ENCODE results near the gene ZBTB17. TPM values are rescaled to one million over a fixed set of nuclear protein-coding genes. Genes with fewer than 3 reads are reported as not detected.

The ZBTB17 gene
- total RNA-seq, 4 donors from 2014 or later = 33.3 to 113 (median 50.5) TPM

GRCh38 chr1:15956150-15956549 lies 19.8 kb downstream of the ZBTB17 start:
- in situ Hi-C loops (cut with MboI; ENCODE audit: low pct_ligation_motif_present in 1 of 4, low pct_unique_long_range_greater_than_20kb in 1 of 4, low sequenced_read_pairs in 3 of 4) = no loop called here
- TF ChIP-seq EP300 (IDR thresholded peaks at IDR 0.05; ENCODE audit: low read depth) = no peak
- no peak for TF ChIP-seq POLR2AphosphoS5 (IDR thresholded peaks at IDR 0.05)
- no peak for TF ChIP-seq CTCF (IDR thresholded peaks at IDR 0.05)
- no peak for TF ChIP-seq POLR2A (IDR thresholded peaks at IDR 0.05)
- Histone ChIP-seq H3K4me1 (peaks cover 7 to 38% (median 17%) of the 10 kb centered on the region in 4 donors), H3K27ac (peak overlapping the region in 3 of 4 donors; percentile 4 to 36 (median 30)), H3K27me3 (no peaks in the 10 kb centered on the region), H3K4me3 (no peak overlapping the region), H3K9me3 (no peaks in the 10 kb centered on the region), H3K36me3 (no peaks in the 10 kb centered on the region)
- intact Hi-C loops (cut with DNase I; ENCODE audit: low total_unique reads) = no loop called here
- DNase-seq = no peak

GRCh38 chr1:15955552-15955951 lies 20.3 kb downstream of the ZBTB17 start:
- in situ Hi-C loops (cut with MboI; ENCODE audit: low pct_ligation_motif_present in 1 of 4, low pct_unique_long_range_greater_than_20kb in 1 of 4, low sequenced_read_pairs in 3 of 4) = no loop called here
- 99 to 100% methylated on average over 1 to 2 of the region's 2 CpGs for WGBS, 2 donors (ENCODE audit: low coverage in 1 of 2)

GRCh38 chr1:15954316-15954715 lies 21.6 kb downstream of the ZBTB17 start:
- 81% methylated on average over 3 of the region's 3 CpGs; no CpG with 5 or more reads in 1 of the 2 donors for WGBS, 2 donors (ENCODE audit: low coverage in 1 of 2)
- in situ Hi-C loops (cut with MboI; ENCODE audit: low pct_ligation_motif_present in 1 of 4, low pct_unique_long_range_greater_than_20kb in 1 of 4, low sequenced_read_pairs in 3 of 4) = no loop called here

More at GRCh38 chr1:15955552-15955951, 20.3 kb downstream of the ZBTB17 start:
- Histone ChIP-seq H3K9me3 (no peaks in the 10 kb centered on the region), H3K27ac (peak overlapping the region in 3 of 4 donors; percentile 4 to 36 (median 30)), H3K36me3 (no peaks in the 10 kb centered on the region), H3K4me3 (no peak overlapping the region), H3K27me3 (no peaks in the 10 kb centered on the region), H3K4me1 (peaks cover 13 to 44% (median 23%) of the 10 kb centered on the region in 4 donors)
- intact Hi-C loops (cut with DNase I; ENCODE audit: low total_unique reads) = no loop called here
- no peak for DNase-seq
- TF ChIP-seq POLR2A (IDR thresholded peaks at IDR 0.05) = no peak

GRCh38 chr1:15953791-15954241 lies 22.1 kb downstream of the ZBTB17 start:
- Histone ChIP-seq H3K4me1 (peaks cover 28 to 55% (median 36%) of the 10 kb centered on the region in 4 donors), H3K9me3 (no peaks in the 10 kb centered on the region), H3K27me3 (no peaks in the 10 kb centered on the region), H3K27ac (no peak overlapping the region), H3K4me3 (no peak overlapping the region), H3K36me3 (no peaks in the 10 kb centered on the region)
- 33 to 77% methylated on average over 1 of the region's 1 CpG for WGBS, 2 donors (ENCODE audit: low coverage in 1 of 2)
- in situ Hi-C loops (cut with MboI; ENCODE audit: low pct_ligation_motif_present in 1 of 4, low pct_unique_long_range_greater_than_20kb in 1 of 4, low sequenced_read_pairs in 3 of 4) (no loop called here), intact Hi-C loops (cut with DNase I; ENCODE audit: low total_unique reads) (no loop called here)
- DNase-seq = no peak
- TF ChIP-seq CTCF (IDR thresholded peaks at IDR 0.05) = no peak
- no peak for TF ChIP-seq POLR2A (IDR thresholded peaks at IDR 0.05)
- TF ChIP-seq EP300 (IDR thresholded peaks at IDR 0.05; ENCODE audit: low read depth) = no peak
- TF ChIP-seq POLR2AphosphoS5 (IDR thresholded peaks at IDR 0.05) = no peak

More at GRCh38 chr1:15954316-15954715, 21.6 kb downstream of the ZBTB17 start:
- DNase-seq = no peak
- H3K27me3 ChIP-seq = no peaks in the 10 kb centered on the region
- no peak overlapping the region for H3K27ac ChIP-seq
- no peak overlapping the region for H3K4me3 ChIP-seq
- H3K4me1 ChIP-seq = peaks cover 23 to 53% (median 33%) of the 10 kb centered on the region in 4 donors
- H3K9me3 ChIP-seq = no peaks in the 10 kb centered on the region
- no peak for TF ChIP-seq CTCF (IDR thresholded peaks at IDR 0.05)
- no peak for TF ChIP-seq POLR2AphosphoS5 (IDR thresholded peaks at IDR 0.05)
- no peak for TF ChIP-seq EP300 (IDR thresholded peaks at IDR 0.05; ENCODE audit: low read depth)
- no peak for TF ChIP-seq POLR2A (IDR thresholded peaks at IDR 0.05)
- no peaks in the 10 kb centered on the region for H3K36me3 ChIP-seq
- intact Hi-C loops (cut with DNase I; ENCODE audit: low total_unique reads) = no loop called here

GRCh38 chr1:15953294-15953771 lies 22.6 kb downstream of the ZBTB17 start:
- DNase-seq = no peak
- peaks cover 25 to 60% (median 36%) of the 10 kb centered on the region in 4 donors for H3K4me1 ChIP-seq
- 87% methylated on average over 11 of the region's 11 CpGs; no CpG with 5 or more reads in 1 of the 2 donors for WGBS, 2 donors (ENCODE audit: low coverage in 1 of 2)
- no peak overlapping the region for H3K4me3 ChIP-seq
- H3K9me3 ChIP-seq = no peaks in the 10 kb centered on the region
- peak overlapping the region in 1 of 4 donors; percentile 31 for H3K27ac ChIP-seq
- H3K36me3 ChIP-seq = no peaks in the 10 kb centered on the region
- TF ChIP-seq CTCF (IDR thresholded peaks at IDR 0.05) (no peak), POLR2AphosphoS5 (IDR thresholded peaks at IDR 0.05) (no peak)
- H3K27me3 ChIP-seq = no peaks in the 10 kb centered on the region
- in situ Hi-C loops (cut with MboI; ENCODE audit: low pct_ligation_motif_present in 1 of 4, low pct_unique_long_range_greater_than_20kb in 1 of 4, low sequenced_read_pairs in 3 of 4) = no loop called here
- intact Hi-C loops (cut with DNase I; ENCODE audit: low total_unique reads) = no loop called here

All from transverse colon (tissue), 4 donors.